Ovary (tissue), 9 donors: Measurements from ENCODE around the gene BPGM. TPM values are rescaled to one million over a fixed set of nuclear protein-coding genes. Genes with fewer than 3 reads are reported as not detected.
A peak's percentile ranks its signal among the peaks of the same experiment; 100 is the strongest.
"Not testable (repeated sequence)": the region's sequence is repeated elsewhere in the genome, so short reads cannot be mapped to it uniquely, and the experiment has no call there.

ENCODE experiments used
- DNase-seq, 5 donors: peaks; one replicate each; pipeline ENCODE4 v3.0.0-alpha.2; 2019 to 2020
- H3K27ac ChIP-seq, 2 donors: fragments of 200-600 bp; one replicate each; pipeline versions ENCODE4 v1.5.1 to v1.8.0; 2019 to 2022
- H3K27me3 ChIP-seq: fragments of 200-600 bp; one replicate; pipeline ENCODE4 v1.8.0; 2022
- H3K36me3 ChIP-seq: fragments of 200-600 bp; sonication (generic); one replicate; pipeline ENCODE4 v1.5.1; 2019
- H3K4me1 ChIP-seq: one replicate; pipeline ENCODE4 v1.8.1; 2013; ENCODE audit warnings: mild to moderate bottlenecking, moderate library complexity; ENCODE audit not compliant: insufficient read depth
- H3K4me3 ChIP-seq: fragments of 200-600 bp; sonication (generic); one replicate; pipeline ENCODE4 v1.5.1; 2017
- H3K9me3 ChIP-seq, 2 donors: fragments of 200-600 bp in 1 of 2; sonication (generic) in 1 of 2; one replicate each; pipeline versions ENCODE4 v1.5.1 to v1.8.1; 2013 to 2019; ENCODE audit warnings: mild to moderate bottlenecking in 1 of 2, moderate library complexity in 1 of 2
- EP300 ChIP-seq: sonication (generic); formaldehyde crosslinking; IDR thresholded peaks from one replicate; pipeline ENCODE4 v1.6.1; 2017; ENCODE audit warnings: antibody characterized with exemption
- POLR2A ChIP-seq: fragments of 450-650 bp; IDR thresholded peaks from one replicate; pipeline ENCODE4 v1.6.1; 2017; ENCODE audit warnings: antibody characterized with exemption, mild to moderate bottlenecking, moderate library complexity
- WGBS, 3 donors: extraction: QIAGEN DNeasy Blood & Tissue Kit in 1 of 3; methylation state at CpG; one replicate each; pipeline versions ENCODE4 v1.1.5 to v1.1.7; 2013 to 2017; 5-methylcytosine and 5-hydroxymethylcytosine counted together
- intact Hi-C, 4 donors: fragments of 100-400 bp; cut with DNase I; formaldehyde crosslinking; loops; one replicate each; pipeline versions ENCODE4 v1.11.0 to v1.15.1; 2022 to 2023
- polyA plus RNA-seq, 2 donors: library from polyadenylated mRNA; stranded (reverse); fragments of 200-250 nt in 1 of 2; fragments of 350-450 nt in 1 of 2; fragmentation: Illumina TruSeq in 1 of 2; extraction: RNeasy Lipid Tissue Mini Kit (QIAGEN cat#74804) in 1 of 2; gene quantifications; one replicate each; pipeline ENCODE4 v1.2.3, GENCODE V29; 2013 to 2014
- total RNA-seq, 7 donors: library from RNA; depleted of rRNA in 2 of 7; stranded (reverse); fragments of >200 nt in 2 of 7; fragmentation: NEBNext Ultra II Directional in 3 of 7; extraction: Animal tissue kit (Norgen Biotek cat#: 25700) in 3 of 7; gene quantifications; one replicate each; pipeline versions ENCODE4 v1.1.0 to v1.2.4, GENCODE V29; 2016 to 2023
- TF ChIP-seq, protein P1 (sequence below), 3 donors: fragments of 450-650 bp in 2 of 3; fragments of 200-600 bp in 1 of 3; IDR thresholded peaks; one replicate each; pipeline versions ENCODE4 v1.5.1 to v1.8.0; 2016 to 2022; ENCODE audit warnings: antibody characterized with exemption in 3 of 3, mild to moderate bottlenecking in 1 of 3
- donor health status: DM: no; HTN: no; CAD: no; lungs with moderate emphysema.
- donor health status: DM: no; HTN: no; CAD: no.
- donor health status: Bipolar disorder and iron deficiency.
- donor health status: DM: yes; HTN: yes; CAD: no.
- donor health status: DM: no; HTN: no; CAD: no.
- donor health status: DM: yes; HTN: yes; CAD: no.

The BPGM gene
- total and polyA plus RNA-seq, 9 donors, result 6.5 to 18.1 (median 9.0) TPM

DNA sequence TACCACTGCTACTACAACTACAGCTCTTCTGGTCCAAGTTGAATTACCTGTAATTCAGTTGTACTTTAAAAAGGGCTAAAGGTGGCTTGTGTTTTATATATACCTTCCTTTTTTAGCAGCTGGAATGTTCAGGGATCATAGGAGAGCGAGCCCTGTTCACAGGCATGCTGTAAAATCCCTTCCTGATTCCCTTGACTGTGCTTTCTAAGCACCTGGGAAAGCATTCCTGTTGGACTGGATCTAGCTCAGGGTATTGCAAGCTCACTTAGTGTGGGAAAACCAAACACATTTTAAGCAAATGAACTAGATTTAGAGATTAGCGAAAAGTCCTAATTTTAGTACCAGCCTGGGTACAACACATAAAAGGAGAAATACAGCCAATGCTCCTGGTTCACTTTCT, 31.5 kb downstream of the BPGM start:
- TF ChIP-seq, protein P1, sequence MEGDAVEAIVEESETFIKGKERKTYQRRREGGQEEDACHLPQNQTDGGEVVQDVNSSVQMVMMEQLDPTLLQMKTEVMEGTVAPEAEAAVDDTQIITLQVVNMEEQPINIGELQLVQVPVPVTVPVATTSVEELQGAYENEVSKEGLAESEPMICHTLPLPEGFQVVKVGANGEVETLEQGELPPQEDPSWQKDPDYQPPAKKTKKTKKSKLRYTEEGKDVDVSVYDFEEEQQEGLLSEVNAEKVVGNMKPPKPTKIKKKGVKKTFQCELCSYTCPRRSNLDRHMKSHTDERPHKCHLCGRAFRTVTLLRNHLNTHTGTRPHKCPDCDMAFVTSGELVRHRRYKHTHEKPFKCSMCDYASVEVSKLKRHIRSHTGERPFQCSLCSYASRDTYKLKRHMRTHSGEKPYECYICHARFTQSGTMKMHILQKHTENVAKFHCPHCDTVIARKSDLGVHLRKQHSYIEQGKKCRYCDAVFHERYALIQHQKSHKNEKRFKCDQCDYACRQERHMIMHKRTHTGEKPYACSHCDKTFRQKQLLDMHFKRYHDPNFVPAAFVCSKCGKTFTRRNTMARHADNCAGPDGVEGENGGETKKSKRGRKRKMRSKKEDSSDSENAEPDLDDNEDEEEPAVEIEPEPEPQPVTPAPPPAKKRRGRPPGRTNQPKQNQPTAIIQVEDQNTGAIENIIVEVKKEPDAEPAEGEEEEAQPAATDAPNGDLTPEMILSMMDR (IDR thresholded peaks at IDR 0.05), result no peak
- TF ChIP-seq EP300, result no peak
- no peak for TF ChIP-seq POLR2A
- H3K36me3 ChIP-seq, result no peaks in the 10 kb centered on the region
- H3K4me1 ChIP-seq, result peaks cover 1% of the 10 kb centered on the region
- H3K9me3 ChIP-seq, result no peaks in the 10 kb centered on the region
- WGBS, 3 donors, result 96 to 97% (median 96%) methylated on average over 2 of the region's 2 CpGs
- intact Hi-C loops, result no loop called here
- no peak overlapping the region for H3K4me3 ChIP-seq
- H3K27ac ChIP-seq, result no peak overlapping the region
- H3K27me3 ChIP-seq, result no peaks in the 10 kb centered on the region
- DNase-seq, result no peak

DNA sequence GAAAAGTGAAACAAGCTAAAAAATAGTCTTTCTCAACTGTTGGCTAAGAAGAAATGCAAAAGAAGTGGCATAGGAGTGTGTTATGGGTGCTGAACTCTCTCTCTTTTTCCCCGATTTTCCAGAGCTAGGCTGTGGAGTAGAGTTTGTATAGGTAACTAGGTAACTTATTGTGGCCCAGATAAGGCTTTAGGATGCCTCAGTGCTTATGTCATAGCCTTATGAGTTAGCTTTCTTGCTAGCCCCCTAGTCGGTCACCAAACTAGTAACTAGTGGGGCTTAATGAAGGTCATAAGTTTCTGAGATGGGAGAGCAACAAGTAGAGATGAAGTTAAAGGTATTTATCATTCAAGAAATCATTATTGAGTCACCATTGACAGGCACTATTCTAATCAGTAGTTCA, 32.4 kb downstream of the BPGM start:
- H3K9me3 ChIP-seq, result no peaks in the 10 kb centered on the region
- no peak for DNase-seq
- no peak for TF ChIP-seq POLR2A
- no peak for TF ChIP-seq EP300
- intact Hi-C loops, result no loop called here
- WGBS, 3 donors, result 84 to 94% (median 93%) methylated on average over 2 of the region's 2 CpGs
- H3K27me3 ChIP-seq, result no peaks in the 10 kb centered on the region
- peaks cover 1% of the 10 kb centered on the region for H3K4me1 ChIP-seq
- no peak overlapping the region for H3K27ac ChIP-seq
- H3K36me3 ChIP-seq, result no peaks in the 10 kb centered on the region
- H3K4me3 ChIP-seq, result no peak overlapping the region

DNA sequence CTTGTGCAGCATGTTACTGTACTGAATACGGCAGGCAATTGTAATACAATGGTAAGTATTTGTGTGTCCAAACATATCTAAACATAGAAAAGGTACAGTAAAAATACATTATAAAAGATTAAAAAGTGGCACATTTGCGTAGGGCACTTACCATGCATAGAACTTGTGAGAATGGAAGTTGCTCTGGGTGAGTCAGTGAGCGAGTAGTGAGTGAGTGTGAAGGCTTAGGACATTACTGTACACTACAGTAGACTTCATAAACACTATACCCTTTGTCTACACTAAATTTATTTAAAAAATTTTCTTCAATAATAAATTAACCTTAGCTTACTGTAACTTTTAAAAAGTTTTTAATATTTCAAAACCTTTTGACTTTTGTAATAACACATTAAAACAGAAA, 37.5 kb downstream of the BPGM start:
- 90 to 92% (median 91%) methylated on average over 3 of the region's 3 CpGs for WGBS, 3 donors
- Histone ChIP-seq H3K9me3 (no peaks in the 10 kb centered on the region), H3K36me3 (no peaks in the 10 kb centered on the region), H3K4me3 (no peak overlapping the region), H3K27me3 (no peaks in the 10 kb centered on the region), H3K27ac (no peak overlapping the region), H3K4me1 (peaks cover 2% of the 10 kb centered on the region)
- no peak for TF ChIP-seq POLR2A
- no peak for DNase-seq
- intact Hi-C loops, result loop anchor here in 1 of 4 donors (10.0 kb wide), 1 partner anchor 481 kb away; no protein-coding TSS in a partner anchor

DNA sequence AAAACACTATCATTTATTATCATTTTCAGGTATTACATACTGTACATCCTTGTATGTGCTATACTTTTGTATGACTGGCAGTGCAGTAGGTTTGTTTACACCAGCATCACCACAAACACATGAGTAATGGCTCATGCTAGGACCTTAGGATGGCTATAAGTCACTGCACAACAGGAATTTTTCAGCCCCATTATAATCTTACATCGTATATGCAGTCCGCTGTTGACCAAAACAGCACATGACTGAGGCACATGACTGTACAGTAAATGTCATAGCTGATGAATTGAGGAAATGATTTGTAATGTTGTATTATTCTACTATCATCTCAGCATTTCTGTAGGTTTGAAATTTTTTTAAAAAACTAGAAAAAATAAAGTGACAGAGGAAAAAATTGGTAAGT, 38.6 kb downstream of the BPGM start:
- Histone ChIP-seq H3K4me3 (no peak overlapping the region), H3K27me3 (no peaks in the 10 kb centered on the region), H3K27ac (no peak overlapping the region), H3K9me3 (no peaks in the 10 kb centered on the region), H3K36me3 (no peaks in the 10 kb centered on the region), H3K4me1 (peaks cover 2% of the 10 kb centered on the region)
- TF ChIP-seq POLR2A (no peak), EP300 (no peak)
- TF ChIP-seq, protein P1 (IDR thresholded peaks at IDR 0.05), result no peak
- 67 to 77% (median 70%) methylated on average over 2 of the region's 2 CpGs for WGBS, 3 donors
- intact Hi-C loops, result loop anchor here (5.0 to 10.0 kb wide), 3 partner anchors 480 to 487 kb away; partner anchors contain the start of gene CYREN (in 2 of the 4)
- DNase-seq, result no peak

DNA sequence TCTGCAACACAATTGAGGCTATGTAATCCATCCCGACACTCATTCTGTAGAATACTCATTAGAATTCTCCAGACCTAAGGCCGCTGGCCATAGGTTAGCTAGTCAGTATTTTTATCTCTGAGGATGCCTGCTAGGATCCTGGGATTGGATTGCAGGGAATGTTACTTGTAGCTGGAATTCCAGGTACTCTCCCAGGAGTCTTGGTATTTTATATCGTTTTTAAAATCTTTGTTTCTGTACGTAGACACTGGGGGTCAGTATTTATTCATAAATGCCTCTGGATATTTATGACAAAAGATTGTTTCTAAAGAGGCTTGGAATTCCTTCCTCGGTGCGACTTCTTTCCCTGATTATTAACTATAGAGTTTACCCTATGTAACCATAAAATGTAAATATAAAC, 40.1 kb downstream of the BPGM start:
- intact Hi-C loops, result loop anchor here (5.0 to 10.0 kb wide), 3 partner anchors 478 to 486 kb away; partner anchors contain the start of gene CYREN (in 2 of the 4)
- Histone ChIP-seq H3K27me3 (no peaks in the 10 kb centered on the region), H3K4me3 (no peak overlapping the region), H3K36me3 (no peaks in the 10 kb centered on the region), H3K4me1 (peaks cover 11% of the 10 kb centered on the region), H3K9me3 (no peaks in the 10 kb centered on the region), H3K27ac (no peak overlapping the region)
- TF ChIP-seq, protein P1 (IDR thresholded peaks at IDR 0.05), result peak in 2 of 3 donors; percentile 52 to 68
- TF ChIP-seq POLR2A, result no peak
- DNase-seq, result no peak
- 9 to 19% (median 16%) methylated on average over 6 of the region's 6 CpGs for WGBS, 3 donors

DNA sequence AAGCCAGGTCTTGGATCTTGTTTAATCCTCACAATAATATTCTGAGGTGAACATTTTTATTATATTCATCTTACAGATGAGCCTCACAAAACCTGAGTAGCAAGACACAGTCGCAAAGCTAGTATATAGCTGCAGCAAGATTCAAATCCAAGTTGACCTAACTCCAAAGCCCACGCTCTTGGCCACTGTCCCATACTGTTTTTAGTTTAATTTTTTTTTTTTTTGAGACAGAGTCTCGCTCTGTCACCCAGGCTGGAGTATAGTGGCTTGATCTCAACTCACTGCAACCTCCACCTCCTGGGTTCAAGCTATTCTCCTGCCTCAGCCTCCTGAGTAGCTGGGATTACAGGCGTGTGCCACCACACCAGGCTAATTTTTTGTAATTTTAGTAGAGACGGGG, 42.9 kb downstream of the BPGM start:
- H3K4me1 ChIP-seq, result peaks cover 24% of the 10 kb centered on the region
- 25 to 43% (median 26%) methylated on average over 5 of the region's 5 CpGs for WGBS, 3 donors

More for the DNA sequence above, 42.9 kb downstream of the BPGM start:
- Histone ChIP-seq H3K27ac (peak overlapping the region in 1 of 2 donors; percentile 41), H3K4me3 (peak overlapping the region; percentile 22)
- H3K9me3 ChIP-seq, DNase-seq, H3K27me3 ChIP-seq, H3K36me3 ChIP-seq: not testable (repeated sequence)
- intact Hi-C loops, result loop anchor here (5.0 to 10.0 kb wide), 3 partner anchors 475 to 483 kb away; partner anchors contain the start of gene CYREN (in 2 of the 4)
